GM12891 (cell line): Measurements from ENCODE around the gene CAMKMT.

ENCODE experiments used
- POLR2AphosphoS5 ChIP-seq: IDR thresholded peaks from 2 replicates; pipeline ENCODE4 v1.6.1; 2011; ENCODE audit warnings: low read depth, low read length, control low read depth
- TAF1 ChIP-seq: IDR thresholded peaks from 2 replicates; pipeline ENCODE4 v1.6.1; 2011; ENCODE audit warnings: low read depth, low read length, control low read depth

DNA sequence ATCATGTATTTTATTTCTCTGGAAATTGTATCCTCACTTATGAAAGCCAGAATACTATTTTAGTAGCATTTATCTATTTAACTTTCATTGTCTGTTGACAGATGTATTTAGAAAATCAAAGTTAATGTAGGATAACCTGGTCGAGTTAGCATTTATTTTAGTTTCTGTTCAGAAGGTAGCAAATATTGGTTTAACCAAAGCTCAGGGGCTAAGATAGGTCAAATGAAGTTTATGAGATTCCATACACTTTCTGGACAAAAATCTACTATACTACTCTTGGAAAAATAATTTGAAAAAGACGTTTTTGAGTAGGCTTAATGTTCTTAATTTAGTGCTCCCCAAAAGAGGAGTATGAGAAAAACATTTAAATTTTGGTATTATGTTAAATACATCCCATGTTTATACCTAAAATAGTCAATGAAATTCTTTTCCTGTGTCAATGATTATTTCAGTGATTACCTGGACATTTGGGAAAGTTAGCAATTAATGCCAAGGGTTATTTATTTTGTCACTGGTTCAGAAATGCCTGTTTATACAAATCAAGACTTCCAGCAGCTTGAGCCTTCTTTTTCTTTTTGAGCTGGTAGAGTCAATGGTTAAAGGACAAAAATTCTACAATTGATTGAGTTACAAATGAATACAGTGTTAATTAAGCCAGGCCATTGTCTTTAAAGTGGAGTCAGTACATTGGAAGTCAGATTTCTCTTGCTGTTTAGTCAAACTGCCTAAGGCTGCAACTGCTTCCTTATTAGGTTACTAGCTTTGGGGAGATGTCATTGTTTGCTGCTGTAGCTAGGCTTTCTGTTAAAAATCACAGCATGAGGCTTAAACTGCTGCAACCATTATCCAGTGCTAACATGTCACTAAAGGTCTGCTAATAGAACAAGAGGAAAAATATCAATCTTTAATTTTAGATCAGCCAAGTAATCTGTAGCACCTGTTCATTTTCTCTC, 182.3 kb downstream of the CAMKMT start:
- TF ChIP-seq POLR2AphosphoS5 (no peak), TAF1 (no peak)
